ENCODE measurements around the gene TM9SF2. TPM values are rescaled to one million over a fixed set of nuclear protein-coding genes. Genes with fewer than 3 reads are reported as not detected.
"Not testable (repeated sequence)": the region's sequence is repeated elsewhere in the genome, so short reads cannot be mapped to it uniquely, and the experiment has no call there.

TM9SF2 gene
- polyA plus RNA-seq, 2 donors, result 26.3 to 48.0 TPM

- not testable (repeated sequence) for H3K4me3 ChIP-seq (ENCODE audit: low read depth in 1 of 2, low read length in 2 of 2); H3K36me3 ChIP-seq (ENCODE audit: control insufficient read depth in 2 of 2, insufficient read depth in 2 of 2, low read length in 1 of 2); H3K4me1 ChIP-seq (ENCODE audit: control insufficient read depth in 2 of 2, insufficient read depth in 2 of 2, low read length in 1 of 2); H3K27ac ChIP-seq (ENCODE audit: low read depth in 2 of 2, low read length in 1 of 2); H3K9me3 ChIP-seq (ENCODE audit: control insufficient read depth in 2 of 2, insufficient read depth in 1 of 2, low read depth in 1 of 2, low read length in 1 of 2); H3K27me3 ChIP-seq (ENCODE audit: control insufficient read depth in 1 of 2, insufficient read depth in 2 of 2, low read length in 2 of 2)
- 87 to 95% methylated on average over 3 of the region's 3 CpGs for whole genome bisulfite sequencing, 2 donors
These were observed 9.5 kb upstream of the TM9SF2 start for GRCh38 chr13:99491750-99492149.

GRCh38 chr13:99495466-99496183 lies 5.6 kb upstream of the TM9SF2 start:
- Histone ChIP-seq H3K9me3 (ENCODE audit: control insufficient read depth in 2 of 2, insufficient read depth in 1 of 2, low read depth in 1 of 2, low read length in 1 of 2) (no peaks in the 10 kb centered on the region), H3K27me3 (ENCODE audit: control insufficient read depth in 1 of 2, insufficient read depth in 2 of 2, low read length in 2 of 2) (no peaks in the 10 kb centered on the region), H3K4me3 (ENCODE audit: low read depth in 1 of 2, low read length in 2 of 2) (peak overlapping the region in 1 of 2 donors; percentile 47), H3K36me3 (ENCODE audit: control insufficient read depth in 2 of 2, insufficient read depth in 2 of 2, low read length in 1 of 2) (no peaks in the 10 kb centered on the region), H3K27ac (ENCODE audit: low read depth in 2 of 2, low read length in 1 of 2) (peak overlapping the region; percentile 46 to 64), H3K4me1 (ENCODE audit: control insufficient read depth in 2 of 2, insufficient read depth in 2 of 2, low read length in 1 of 2) (no peaks in the 10 kb centered on the region)
- WGBS, 2 donors, result 67 to 83% methylated on average over 8 of the region's 8 CpGs

DNA sequence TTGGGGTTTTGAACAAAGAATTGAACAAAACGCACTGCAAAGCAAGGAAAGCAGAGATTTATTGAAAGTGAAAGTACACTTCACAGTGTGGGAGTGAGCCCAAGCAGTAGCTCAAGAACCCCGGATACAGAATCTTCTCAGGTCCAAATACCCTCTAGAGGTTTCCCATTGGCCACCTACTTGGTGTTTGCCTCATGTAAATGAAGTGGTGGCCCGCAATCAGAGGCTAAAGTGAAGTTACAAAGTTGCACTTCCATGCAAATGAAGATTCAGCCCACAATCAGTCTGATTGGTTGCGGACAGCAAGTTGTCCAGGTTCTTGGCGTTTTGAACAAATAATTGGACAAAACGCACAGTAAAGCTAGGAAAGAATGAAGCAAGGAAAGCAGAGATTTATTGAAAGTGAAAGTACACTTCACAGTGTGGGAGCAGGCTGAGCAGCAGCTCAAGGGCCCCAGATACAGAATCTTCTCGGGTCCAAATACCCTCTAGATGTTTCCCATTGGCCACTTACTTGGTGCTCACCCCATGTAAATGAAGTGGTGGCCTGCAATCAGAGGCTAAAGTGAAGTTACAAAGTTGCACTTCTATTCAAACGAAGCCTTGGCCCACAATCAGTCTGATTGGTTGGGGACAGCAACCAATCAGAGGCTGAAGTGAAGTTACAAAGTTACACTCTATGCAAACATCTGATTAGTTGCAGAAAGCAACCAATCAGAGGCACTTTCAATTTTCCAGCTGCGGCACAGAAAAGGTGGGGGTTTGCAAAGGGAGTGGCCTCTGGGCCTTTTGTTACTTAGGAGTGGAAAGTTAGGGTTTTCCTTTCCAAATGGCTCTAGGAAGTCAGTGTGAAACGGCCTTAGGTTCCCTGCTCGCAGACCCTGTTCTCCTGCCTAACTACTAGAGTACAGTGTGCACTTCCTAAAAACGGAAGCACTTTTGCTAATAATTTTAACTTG lies 4.8 kb upstream of the TM9SF2 start:
- Histone ChIP-seq H3K27me3 (ENCODE audit: control insufficient read depth in 1 of 2, insufficient read depth in 2 of 2, low read length in 2 of 2) (no peaks in the 10 kb centered on the region), H3K4me1 (ENCODE audit: control insufficient read depth in 2 of 2, insufficient read depth in 2 of 2, low read length in 1 of 2) (no peaks in the 10 kb centered on the region), H3K36me3 (ENCODE audit: control insufficient read depth in 2 of 2, insufficient read depth in 2 of 2, low read length in 1 of 2) (no peaks in the 10 kb centered on the region), H3K27ac (ENCODE audit: low read depth in 2 of 2, low read length in 1 of 2) (peak overlapping the region; percentile 46 to 73), H3K4me3 (ENCODE audit: low read depth in 1 of 2, low read length in 2 of 2) (peak overlapping the region; percentile 7 to 47), H3K9me3 (ENCODE audit: control insufficient read depth in 2 of 2, insufficient read depth in 1 of 2, low read depth in 1 of 2, low read length in 1 of 2) (no peaks in the 10 kb centered on the region)
- WGBS, 2 donors, result 49 to 60% methylated on average over 12 of the region's 12 CpGs

- H3K27me3 ChIP-seq (ENCODE audit: control insufficient read depth in 1 of 2, insufficient read depth in 2 of 2, low read length in 2 of 2), result no peaks in the 10 kb centered on the region
- WGBS, 2 donors, result 4% methylated on average over 50 of the region's 50 CpGs
- H3K36me3 ChIP-seq (ENCODE audit: control insufficient read depth in 2 of 2, insufficient read depth in 2 of 2, low read length in 1 of 2), result no peaks in the 10 kb centered on the region
- H3K4me1 ChIP-seq (ENCODE audit: control insufficient read depth in 2 of 2, insufficient read depth in 2 of 2, low read length in 1 of 2), result no peaks in the 10 kb centered on the region
- peak overlapping the region; percentile 46 to 56 for H3K4me3 ChIP-seq (ENCODE audit: low read depth in 1 of 2, low read length in 2 of 2)
- peak overlapping the region; percentile 86 to 97 for H3K27ac ChIP-seq (ENCODE audit: low read depth in 2 of 2, low read length in 1 of 2)
- H3K9me3 ChIP-seq (ENCODE audit: control insufficient read depth in 2 of 2, insufficient read depth in 1 of 2, low read depth in 1 of 2, low read length in 1 of 2), result no peaks in the 10 kb centered on the region
These were observed 2.8 kb upstream of the TM9SF2 start for GRCh38 chr13:99498171-99499161.

DNA sequence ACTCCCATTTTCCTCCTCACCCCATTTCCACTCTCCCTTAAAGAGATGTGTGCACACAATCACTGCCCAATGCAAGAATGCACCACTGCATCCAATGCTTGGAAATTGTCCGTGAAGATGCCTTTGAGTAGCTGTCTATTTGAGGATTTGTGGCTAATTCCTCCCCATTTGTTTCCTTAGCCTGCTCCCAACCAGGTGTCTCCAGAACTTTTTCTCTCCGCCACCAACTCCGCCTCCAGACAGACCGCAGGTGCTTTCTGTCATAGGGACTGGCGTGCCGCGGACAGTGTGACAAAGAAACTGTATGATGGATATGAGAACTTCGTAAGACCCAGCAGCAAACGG lies 461 bp upstream of the TM9SF2 start:
- no peaks in the 10 kb centered on the region for H3K4me1 ChIP-seq (ENCODE audit: control insufficient read depth in 2 of 2, insufficient read depth in 2 of 2, low read length in 1 of 2)
- WGBS, 2 donors, result 0 to 1% methylated on average over 9 of the region's 9 CpGs

DNA sequence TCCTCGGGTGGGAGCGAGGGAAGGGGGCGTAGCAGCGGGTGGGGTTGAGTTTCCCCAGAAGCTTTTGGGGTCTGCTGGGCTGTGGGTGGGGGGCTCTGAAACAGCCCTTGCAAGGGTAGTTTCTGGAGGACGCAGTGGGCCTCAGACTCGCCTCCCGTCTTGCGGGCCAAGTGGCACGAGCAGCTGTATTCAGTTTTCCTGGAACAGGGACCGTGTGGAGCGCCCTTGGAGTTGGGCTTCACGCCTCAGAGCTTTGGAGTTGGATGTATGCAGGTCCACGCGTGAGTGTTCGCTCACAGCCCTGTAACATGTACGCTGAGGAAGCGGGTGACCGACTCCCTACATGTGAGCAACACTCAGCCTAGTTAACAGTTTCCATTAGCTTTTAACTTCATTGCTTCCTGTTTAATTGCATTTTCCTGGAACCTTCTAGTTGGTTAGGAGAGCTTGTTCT lies 603 bp downstream of the TM9SF2 start:
- Histone ChIP-seq H3K9me3 (ENCODE audit: control insufficient read depth in 2 of 2, insufficient read depth in 1 of 2, low read depth in 1 of 2, low read length in 1 of 2) (no peaks in the 10 kb centered on the region), H3K27ac (ENCODE audit: low read depth in 2 of 2, low read length in 1 of 2) (peak overlapping the region; percentile 89 to 99), H3K4me1 (ENCODE audit: control insufficient read depth in 2 of 2, insufficient read depth in 2 of 2, low read length in 1 of 2) (no peaks in the 10 kb centered on the region), H3K27me3 (ENCODE audit: control insufficient read depth in 1 of 2, insufficient read depth in 2 of 2, low read length in 2 of 2) (no peaks in the 10 kb centered on the region), H3K4me3 (ENCODE audit: low read depth in 1 of 2, low read length in 2 of 2) (peak overlapping the region; percentile 91 to 99), H3K36me3 (ENCODE audit: control insufficient read depth in 2 of 2, insufficient read depth in 2 of 2, low read length in 1 of 2) (no peaks in the 10 kb centered on the region)
- 0% methylated on average over 18 of the region's 18 CpGs for WGBS, 2 donors

More for the DNA sequence above, 461 bp upstream of the TM9SF2 start:
- H3K27me3 ChIP-seq (ENCODE audit: control insufficient read depth in 1 of 2, insufficient read depth in 2 of 2, low read length in 2 of 2), result no peaks in the 10 kb centered on the region
- peak overlapping the region; percentile 84 to 99 for H3K27ac ChIP-seq (ENCODE audit: low read depth in 2 of 2, low read length in 1 of 2)
- H3K4me3 ChIP-seq (ENCODE audit: low read depth in 1 of 2, low read length in 2 of 2), result peak overlapping the region; percentile 91 to 99
- no peaks in the 10 kb centered on the region for H3K9me3 ChIP-seq (ENCODE audit: control insufficient read depth in 2 of 2, insufficient read depth in 1 of 2, low read depth in 1 of 2, low read length in 1 of 2)
- no peaks in the 10 kb centered on the region for H3K36me3 ChIP-seq (ENCODE audit: control insufficient read depth in 2 of 2, insufficient read depth in 2 of 2, low read length in 1 of 2)

DNA sequence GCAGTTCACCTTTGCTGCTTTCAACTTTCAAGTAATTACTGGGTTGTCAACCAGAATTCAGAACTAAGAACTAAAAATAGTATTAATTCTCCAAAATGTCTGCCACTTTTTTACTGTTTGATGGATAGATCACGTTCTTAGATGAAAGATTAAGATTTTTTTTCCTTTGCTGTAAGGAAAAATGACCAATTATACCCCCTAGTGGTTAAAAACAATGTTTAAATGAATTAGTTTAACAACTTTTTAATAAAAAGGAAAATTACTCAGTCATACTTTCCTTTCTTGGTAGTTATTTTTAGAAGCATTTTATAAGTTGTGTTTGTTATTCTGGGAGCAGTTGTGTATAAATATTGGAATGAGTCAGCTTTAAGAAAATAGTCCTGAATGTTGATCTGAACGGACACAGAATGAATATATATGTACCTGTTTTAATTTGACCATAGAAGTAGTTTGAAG lies 4.6 kb downstream of the TM9SF2 start:
- no peaks in the 10 kb centered on the region for H3K27me3 ChIP-seq (ENCODE audit: control insufficient read depth in 1 of 2, insufficient read depth in 2 of 2, low read length in 2 of 2)
- H3K9me3 ChIP-seq (ENCODE audit: control insufficient read depth in 2 of 2, insufficient read depth in 1 of 2, low read depth in 1 of 2, low read length in 1 of 2), result peaks cover 0 to 4% of the 10 kb centered on the region in 2 donors
- no peak overlapping the region for H3K27ac ChIP-seq (ENCODE audit: low read depth in 2 of 2, low read length in 1 of 2)
- H3K4me1 ChIP-seq (ENCODE audit: control insufficient read depth in 2 of 2, insufficient read depth in 2 of 2, low read length in 1 of 2), result no peaks in the 10 kb centered on the region
- H3K4me3 ChIP-seq (ENCODE audit: low read depth in 1 of 2, low read length in 2 of 2), result no peak overlapping the region
- peaks cover 0 to 8% of the 10 kb centered on the region in 2 donors for H3K36me3 ChIP-seq (ENCODE audit: control insufficient read depth in 2 of 2, insufficient read depth in 2 of 2, low read length in 1 of 2)
- 27 to 28% methylated on average over 2 of the region's 2 CpGs for WGBS, 2 donors

DNA sequence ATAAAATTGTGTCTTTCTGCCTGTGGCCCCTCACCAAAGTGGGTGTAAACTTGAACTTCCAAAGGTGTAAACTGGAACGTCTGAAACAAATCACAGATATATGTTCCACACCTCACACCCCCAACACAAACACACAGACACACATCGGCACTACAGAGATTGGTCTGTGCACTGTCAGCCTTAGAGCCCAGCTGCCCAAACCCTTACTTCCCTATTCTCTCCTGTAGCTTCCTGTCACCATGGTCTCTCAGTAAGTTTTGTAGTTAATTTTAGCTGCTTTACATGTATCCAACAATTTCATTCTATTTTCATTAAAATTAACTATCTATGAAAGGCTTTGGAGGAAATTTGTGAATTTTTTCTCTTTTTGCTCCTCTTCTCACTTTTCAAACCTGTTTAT lies 5.4 kb downstream of the TM9SF2 start:
- WGBS, 2 donors, result 37 to 51% methylated on average over 2 of the region's 2 CpGs
- no peaks in the 10 kb centered on the region for H3K4me1 ChIP-seq (ENCODE audit: control insufficient read depth in 2 of 2, insufficient read depth in 2 of 2, low read length in 1 of 2)
- peaks cover 0 to 8% of the 10 kb centered on the region in 2 donors for H3K36me3 ChIP-seq (ENCODE audit: control insufficient read depth in 2 of 2, insufficient read depth in 2 of 2, low read length in 1 of 2)
- H3K27ac ChIP-seq (ENCODE audit: low read depth in 2 of 2, low read length in 1 of 2), result no peak overlapping the region
- peaks cover 0 to 4% of the 10 kb centered on the region in 2 donors for H3K9me3 ChIP-seq (ENCODE audit: control insufficient read depth in 2 of 2, insufficient read depth in 1 of 2, low read depth in 1 of 2, low read length in 1 of 2)
- H3K27me3 ChIP-seq (ENCODE audit: control insufficient read depth in 1 of 2, insufficient read depth in 2 of 2, low read length in 2 of 2), result no peaks in the 10 kb centered on the region
- no peak overlapping the region for H3K4me3 ChIP-seq (ENCODE audit: low read depth in 1 of 2, low read length in 2 of 2)

GRCh38 chr13:99507054-99507453 lies 5.8 kb downstream of the TM9SF2 start:
- Histone ChIP-seq H3K27ac (ENCODE audit: low read depth in 2 of 2, low read length in 1 of 2) (no peak overlapping the region), H3K27me3 (ENCODE audit: control insufficient read depth in 1 of 2, insufficient read depth in 2 of 2, low read length in 2 of 2) (no peaks in the 10 kb centered on the region), H3K4me1 (ENCODE audit: control insufficient read depth in 2 of 2, insufficient read depth in 2 of 2, low read length in 1 of 2) (no peaks in the 10 kb centered on the region), H3K9me3 (ENCODE audit: control insufficient read depth in 2 of 2, insufficient read depth in 1 of 2, low read depth in 1 of 2, low read length in 1 of 2) (peaks cover 0 to 4% of the 10 kb centered on the region in 2 donors), H3K36me3 (ENCODE audit: control insufficient read depth in 2 of 2, insufficient read depth in 2 of 2, low read length in 1 of 2) (peaks cover 0 to 8% of the 10 kb centered on the region in 2 donors), H3K4me3 (ENCODE audit: low read depth in 1 of 2, low read length in 2 of 2) (no peak overlapping the region)
- 76 to 89% methylated on average over 3 of the region's 3 CpGs for WGBS, 2 donors
